Astrocyte (in vitro differentiated cells and primary cell): ENCODE measurements around the gene AK1.

Experiments
- EZH2 ChIP-seq: IDR thresholded peaks from 2 replicates; pipeline ENCODE4 v1.6.1; 2012; ENCODE audit warnings: mild to moderate bottlenecking, low read length, inconsistent platforms; ENCODE audit not compliant: insufficient read depth
- TF ChIP-seq, protein P1 (sequence below): IDR thresholded peaks from 2 replicates; pipeline ENCODE4 v1.5.1; 2011; ENCODE audit warnings: low read depth, mild to moderate bottlenecking, inconsistent platforms, low read length, moderate library complexity; ENCODE audit not compliant: insufficient read depth

DNA sequence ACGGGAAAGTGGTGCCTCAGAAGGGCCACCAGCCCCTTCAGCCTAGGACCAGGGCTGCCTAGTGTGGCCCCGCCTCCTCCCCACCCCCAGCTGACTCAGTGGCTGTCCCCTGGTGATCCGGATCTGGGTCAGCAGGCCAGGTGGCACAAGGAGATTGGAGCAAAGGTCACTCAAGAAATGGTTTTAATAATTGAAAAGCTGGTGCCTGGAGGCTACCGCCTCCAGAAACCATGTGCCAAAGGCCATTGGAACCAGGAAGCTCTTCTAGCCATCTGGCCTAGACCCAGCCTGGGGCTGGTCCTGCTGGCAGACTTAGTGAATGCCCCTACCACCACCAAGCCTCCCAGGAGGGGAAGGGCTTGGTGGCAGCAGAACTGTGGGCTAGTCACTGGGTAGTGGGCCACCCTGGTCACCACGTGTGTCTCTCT, 37.9 kb upstream of the AK1 start:
- TF ChIP-seq, protein P1, sequence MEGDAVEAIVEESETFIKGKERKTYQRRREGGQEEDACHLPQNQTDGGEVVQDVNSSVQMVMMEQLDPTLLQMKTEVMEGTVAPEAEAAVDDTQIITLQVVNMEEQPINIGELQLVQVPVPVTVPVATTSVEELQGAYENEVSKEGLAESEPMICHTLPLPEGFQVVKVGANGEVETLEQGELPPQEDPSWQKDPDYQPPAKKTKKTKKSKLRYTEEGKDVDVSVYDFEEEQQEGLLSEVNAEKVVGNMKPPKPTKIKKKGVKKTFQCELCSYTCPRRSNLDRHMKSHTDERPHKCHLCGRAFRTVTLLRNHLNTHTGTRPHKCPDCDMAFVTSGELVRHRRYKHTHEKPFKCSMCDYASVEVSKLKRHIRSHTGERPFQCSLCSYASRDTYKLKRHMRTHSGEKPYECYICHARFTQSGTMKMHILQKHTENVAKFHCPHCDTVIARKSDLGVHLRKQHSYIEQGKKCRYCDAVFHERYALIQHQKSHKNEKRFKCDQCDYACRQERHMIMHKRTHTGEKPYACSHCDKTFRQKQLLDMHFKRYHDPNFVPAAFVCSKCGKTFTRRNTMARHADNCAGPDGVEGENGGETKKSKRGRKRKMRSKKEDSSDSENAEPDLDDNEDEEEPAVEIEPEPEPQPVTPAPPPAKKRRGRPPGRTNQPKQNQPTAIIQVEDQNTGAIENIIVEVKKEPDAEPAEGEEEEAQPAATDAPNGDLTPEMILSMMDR: no peak
- TF ChIP-seq EZH2: no peak
